Nucleus accumbens (tissue), 56 donors: Measurements from ENCODE around the gene RETREG1.

Experiments
- DNase-seq, 56 donors: peaks; one replicate each; lab custom pipeline; 2025; lab: John Stamatoyannopoulos, UW

RETREG1 gene

GRCh38 chr5:16586556-16586955, 30.2 kb downstream of the RETREG1 start:
- no peak for DNase-seq

- no peak for DNase-seq
Measured at GRCh38 chr5:16585041-16585667, 31.6 kb downstream of the RETREG1 start.

- DNase-seq = no peak
Measured at GRCh38 chr5:16582081-16582480, 34.7 kb downstream of the RETREG1 start.

GRCh38 chr5:16580382-16580781, 36.4 kb downstream of the RETREG1 start:
- peak in 1 of 56 donors; percentile 18 for DNase-seq

- DNase-seq = peak in 35 of 56 donors; percentile 17 to 85 (median 42)
Measured at GRCh38 chr5:16579142-16579847, 37.5 kb downstream of the RETREG1 start.

- DNase-seq = peak in 28 of 56 donors; percentile 2 to 72 (median 36)
Measured at GRCh38 chr5:16578474-16578883, 38.3 kb downstream of the RETREG1 start.

GRCh38 chr5:16577677-16578076, 39.1 kb downstream of the RETREG1 start:
- DNase-seq = no peak

- peak in 49 of 56 donors; percentile 21 to 87 (median 55) for DNase-seq
Measured at GRCh38 chr5:16574789-16575721, 41.7 kb downstream of the RETREG1 start.

- DNase-seq = no peak
Measured at GRCh38 chr5:16573401-16573800, 43.4 kb downstream of the RETREG1 start.

GRCh38 chr5:16572289-16573015, 44.3 kb downstream of the RETREG1 start:
- no peak for DNase-seq

GRCh38 chr5:16571016-16571415, 45.8 kb downstream of the RETREG1 start:
- no peak for DNase-seq

- DNase-seq = no peak
Measured at GRCh38 chr5:16570121-16570815, 46.5 kb downstream of the RETREG1 start.

GRCh38 chr5:16568875-16569580, 47.8 kb downstream of the RETREG1 start:
- peak in 54 of 56 donors; percentile 38 to 96 (median 86) for DNase-seq

- DNase-seq = no peak
Measured at GRCh38 chr5:16567365-16567764, 49.4 kb downstream of the RETREG1 start.

GRCh38 chr5:16565118-16565517, 51.7 kb downstream of the RETREG1 start:
- no peak for DNase-seq

GRCh38 chr5:16564248-16564867, 52.4 kb downstream of the RETREG1 start:
- DNase-seq = no peak

- DNase-seq = no peak
Measured at GRCh38 chr5:16563686-16564085, 53.1 kb downstream of the RETREG1 start.

GRCh38 chr5:16561660-16562059, 55.1 kb downstream of the RETREG1 start:
- DNase-seq = no peak

GRCh38 chr5:16559702-16560101, 57.1 kb downstream of the RETREG1 start:
- no peak for DNase-seq
